HG03520 (cell line): ENCODE measurements around the gene SLC15A4.
"Not testable (repeated sequence)": the region's sequence is repeated elsewhere in the genome, so short reads cannot be mapped to it uniquely, and the experiment has no call there.

ENCODE experiments used
- ATAC-seq: cut with Tn5 transposase; IDR thresholded peaks from one replicate; pipeline ENCODE4 v1.9.1; 2021; ENCODE audit warnings: mild to moderate bottlenecking, moderate library complexity; ENCODE audit not compliant: unreplicated experiment

The SLC15A4 gene

GRCh38 chr12:128815779-128816642 is 7.7 kb downstream of the SLC15A4 start:
- ATAC-seq = no peak

- ATAC-seq = no peak
Observed at GRCh38 chr12:128814411-128815261, 9.1 kb downstream of the SLC15A4 start.

GRCh38 chr12:128813883-128814282 is 9.9 kb downstream of the SLC15A4 start:
- ATAC-seq = no peak

- no peak for ATAC-seq
Observed at GRCh38 chr12:128813392-128813791, 10.4 kb downstream of the SLC15A4 start.

GRCh38 chr12:128811806-128812205 is 12.0 kb downstream of the SLC15A4 start:
- no peak for ATAC-seq

- peak; percentile 84 for ATAC-seq
Observed at GRCh38 chr12:128810182-128811127, 13.3 kb downstream of the SLC15A4 start.

GRCh38 chr12:128808651-128809050 is 15.1 kb downstream of the SLC15A4 start:
- ATAC-seq = no peak

- ATAC-seq = no peak
Observed at GRCh38 chr12:128807161-128807724, 16.5 kb downstream of the SLC15A4 start.

- no peak for ATAC-seq
Observed at GRCh38 chr12:128806573-128806972, 17.2 kb downstream of the SLC15A4 start.

GRCh38 chr12:128805406-128805805 is 18.4 kb downstream of the SLC15A4 start:
- ATAC-seq = not testable (repeated sequence)

- no peak for ATAC-seq
Observed at GRCh38 chr12:128804762-128805161, 19.0 kb downstream of the SLC15A4 start.

- no peak for ATAC-seq
Observed at GRCh38 chr12:128803788-128804187, 20.0 kb downstream of the SLC15A4 start.

GRCh38 chr12:128802756-128803155 is 21.0 kb downstream of the SLC15A4 start:
- no peak for ATAC-seq

- ATAC-seq = no peak
Observed at GRCh38 chr12:128801879-128802391, 21.8 kb downstream of the SLC15A4 start.

- no peak for ATAC-seq
Observed at GRCh38 chr12:128800606-128801005, 23.2 kb downstream of the SLC15A4 start.

GRCh38 chr12:128798571-128799341 is 25.0 kb downstream of the SLC15A4 start:
- ATAC-seq = no peak

GRCh38 chr12:128797119-128798118 is 26.3 kb downstream of the SLC15A4 start:
- ATAC-seq = peak; percentile 33

- ATAC-seq = no peak
Observed at GRCh38 chr12:128796439-128797118, 27.2 kb downstream of the SLC15A4 start.
